H1 (cell line): ENCODE results near the gene POLR3A. TPM values are rescaled to one million over a fixed set of nuclear protein-coding genes. Genes with fewer than 3 reads are reported as not detected.

Source experiments
- CTCF ChIA-PET: fragments of 300-600 bp; sonication (Branson Sonifier 250); formaldehyde crosslinking; loops from one replicate; lab custom pipeline; 2021; ENCODE audit not compliant: partially characterized antibody; lab: Charles Lee
- POLR2A ChIA-PET: fragments of 300-600 bp; sonication (Branson Sonifier 250); formaldehyde crosslinking; loops from one replicate; lab custom pipeline; 2021; ENCODE audit warnings: inconsistent platforms; ENCODE audit not compliant: partially characterized antibody; lab: Charles Lee
- DNase-seq, 2 experiments: peaks; one replicate each; pipeline versions ENCODE4 v3.0.0 to v3.0.0-alpha.2; 2010 to 2022; ENCODE audit warnings: low spot score in 2 of 2, low read depth in 1 of 2, mixed read lengths in 1 of 2
- FAIRE-seq: peaks from 2 replicates; lab custom pipeline; 2011; peaks lifted over from hg19 to GRCh38; lab: Jason Lieb, UNC
- H2AFZ ChIP-seq: 2 replicates; pipeline ENCODE4 v1.8.1; 2012; ENCODE audit warnings: low read length, inconsistent platforms
- H2AK5ac ChIP-seq: 2 replicates; pipeline ENCODE4 v1.6.1; 2013; ENCODE audit warnings: low read depth, low read length
- H2BK120ac ChIP-seq: replicated peaks from 2 replicates; pipeline ENCODE3; 2013; ENCODE audit warnings: low read depth, low read length, inconsistent platforms
- H2BK12ac ChIP-seq: 2 replicates; pipeline ENCODE4 v1.6.1; 2013; ENCODE audit warnings: low read depth, low read length
- H2BK15ac ChIP-seq: 2 replicates; pipeline ENCODE4 v1.6.1; 2013; ENCODE audit warnings: low read length
- H2BK20ac ChIP-seq: 2 replicates; pipeline ENCODE4 v1.6.1; 2013; ENCODE audit warnings: low read length
- H2BK5ac ChIP-seq: 2 replicates; pipeline ENCODE4 v1.6.1; 2013; ENCODE audit warnings: low read depth, low read length
- H3K14ac ChIP-seq: 2 replicates; pipeline ENCODE4 v1.6.1; 2013; ENCODE audit warnings: inconsistent platforms; ENCODE audit not compliant: insufficient read length
- H3K18ac ChIP-seq: 2 replicates; pipeline ENCODE4 v1.6.1; 2013; ENCODE audit warnings: low read length; ENCODE audit errors: extremely low read depth
- H3K23ac ChIP-seq: 2 replicates; pipeline ENCODE4 v1.6.1; 2013; ENCODE audit warnings: inconsistent platforms; ENCODE audit not compliant: insufficient read length
- H3K23me2 ChIP-seq: 2 replicates; pipeline ENCODE4 v1.6.1; 2013; ENCODE audit warnings: low read depth, low read length
- H3K27ac ChIP-seq: 2 replicates; pipeline ENCODE4 v1.6.1; 2011; ENCODE audit warnings: low read depth, low read length, inconsistent platforms
- H3K27me3 ChIP-seq, 4 experiments: replicated peaks in 1 of 4; 1 replicate in 1 of 4; 2 replicates in 3 of 4; pipeline versions ENCODE4 v1.6.1 to v1.8.1; 2011 to 2013; ENCODE audit warnings: low read length in 3 of 4, mild to moderate bottlenecking in 3 of 4, inconsistent platforms in 2 of 4, mixed read lengths in 2 of 4, moderate library complexity in 1 of 4; ENCODE audit not compliant: control insufficient read depth in 3 of 4, insufficient read depth in 3 of 4; ENCODE audit errors: extremely low read depth in 1 of 4
- H3K36me3 ChIP-seq, 4 experiments: 2 replicates each; pipeline versions ENCODE4 v1.6.1 to v1.8.1; 2011 to 2013; ENCODE audit warnings: mild to moderate bottlenecking in 4 of 4, low read length in 3 of 4, moderate library complexity in 2 of 4, control low read depth in 1 of 4, inconsistent platforms in 1 of 4; ENCODE audit not compliant: insufficient read depth in 4 of 4, control insufficient read depth in 2 of 4
- H3K4ac ChIP-seq: replicated peaks from 2 replicates; pipeline ENCODE3; 2013; ENCODE audit warnings: low read length, low read depth, mixed read lengths, inconsistent platforms; ENCODE audit not compliant: insufficient read length
- H3K4me1 ChIP-seq, 4 experiments: replicated peaks in 1 of 4; 1 replicate in 1 of 4; 2 replicates in 3 of 4; pipeline versions ENCODE4 v1.6.1 to v1.8.1; 2011 to 2013; ENCODE audit warnings: low read length in 3 of 4, inconsistent platforms in 2 of 4, mixed read lengths in 1 of 4; ENCODE audit not compliant: insufficient read depth in 4 of 4, control insufficient read depth in 3 of 4
- H3K4me2 ChIP-seq, 2 experiments: 2 replicates each; pipeline versions ENCODE4 v1.6.1 to v1.8.1; 2011 to 2013; ENCODE audit warnings: low read depth in 2 of 2, low read length in 2 of 2, control low read depth in 1 of 2, inconsistent platforms in 1 of 2, mild to moderate bottlenecking in 1 of 2; ENCODE audit not compliant: insufficient read depth in 1 of 2
- H3K4me3 ChIP-seq, 4 experiments: fragments of 200-600, 300-600 bp in 1 of 4; sonication (generic), shearing (Covaris generic), sonication (Bioruptor Twin) in 1 of 4; 2 replicates each; pipeline versions ENCODE4 v1.5.1 to v1.8.1; 2011 to 2016; ENCODE audit warnings: low read length in 4 of 4, low read depth in 3 of 4, control low read depth in 2 of 4, inconsistent platforms in 2 of 4, mild to moderate bottlenecking in 2 of 4, mixed read lengths in 1 of 4, moderate library complexity in 1 of 4; ENCODE audit not compliant: insufficient read depth in 2 of 4; ENCODE audit errors: extremely low read depth in 1 of 4
- H3K56ac ChIP-seq: replicated peaks from 2 replicates; pipeline ENCODE3; 2013; ENCODE audit warnings: low read depth, mild to moderate bottlenecking, mixed read lengths, low read length, inconsistent platforms; ENCODE audit not compliant: insufficient read length
- H3K79me1 ChIP-seq: 2 replicates; pipeline ENCODE4 v1.6.1; 2013; ENCODE audit warnings: low read depth, low read length, control low read depth
- H3K79me2 ChIP-seq, 2 experiments: 2 replicates each; pipeline versions ENCODE4 v1.6.1 to v1.8.1; 2012 to 2013; ENCODE audit warnings: low read length in 2 of 2, mild to moderate bottlenecking in 2 of 2, inconsistent platforms in 1 of 2; ENCODE audit not compliant: insufficient read depth in 2 of 2, control insufficient read depth in 1 of 2
- H3K9ac ChIP-seq, 4 experiments: replicated peaks in 1 of 4; 1 replicate in 1 of 4; 2 replicates in 3 of 4; pipeline versions ENCODE4 v1.6.1 to v1.8.1; 2011 to 2013; ENCODE audit warnings: low read depth in 3 of 4, low read length in 3 of 4, control low read depth in 2 of 4, mild to moderate bottlenecking in 2 of 4, moderate library complexity in 2 of 4, inconsistent platforms in 1 of 4; ENCODE audit errors: extremely low read depth in 1 of 4
- H3K9me3 ChIP-seq, 2 experiments: 2 replicates each; pipeline versions ENCODE4 v1.6.1 to v1.8.1; 2012 to 2013; ENCODE audit warnings: mild to moderate bottlenecking in 2 of 2, moderate library complexity in 2 of 2, control low read depth in 1 of 2, inconsistent platforms in 1 of 2, low read depth in 1 of 2, low read length in 1 of 2, mixed read lengths in 1 of 2; ENCODE audit not compliant: insufficient read depth in 2 of 2
- H4K20me1 ChIP-seq, 2 experiments: replicated peaks in 1 of 2; 2 replicates each; pipeline versions ENCODE3 to v1.8.1; 2011 to 2013; ENCODE audit warnings: inconsistent platforms in 2 of 2, low read length in 2 of 2, mild to moderate bottlenecking in 1 of 2; ENCODE audit not compliant: insufficient read depth in 2 of 2, control insufficient read depth in 1 of 2
- H4K5ac ChIP-seq: 2 replicates; pipeline ENCODE4 v1.6.1; 2013; ENCODE audit warnings: low read length, low read depth, mixed read lengths, inconsistent platforms; ENCODE audit not compliant: insufficient read length
- H4K8ac ChIP-seq: 2 replicates; pipeline ENCODE4 v1.8.0; 2013; ENCODE audit warnings: mild to moderate bottlenecking, moderate library complexity, low read length, inconsistent platforms; ENCODE audit not compliant: insufficient read depth; ENCODE audit errors: extremely low read depth
- H4K91ac ChIP-seq: replicated peaks from 2 replicates; pipeline ENCODE3; 2013; ENCODE audit warnings: low read length, mixed read lengths, inconsistent platforms; ENCODE audit not compliant: insufficient read length
- CHD1 ChIP-seq: IDR thresholded peaks from 2 replicates; pipeline ENCODE4 v1.6.1; 2012; ENCODE audit warnings: low read depth, low read length, improper control_type of control experiment
- JUND ChIP-seq: IDR thresholded peaks from 2 replicates; pipeline ENCODE4 v1.6.1; 2011; ENCODE audit warnings: mild to moderate bottlenecking, improper control_type of control experiment, low read length
- MAFK ChIP-seq: IDR thresholded peaks from 2 replicates; pipeline ENCODE4 v1.6.1; 2012; ENCODE audit warnings: low read depth, mild to moderate bottlenecking, improper control_type of control experiment, low read length
- PHF8 ChIP-seq: fragments of 200-600 bp; sonication (generic); conservative IDR thresholded peaks from 2 replicates; pipeline ENCODE4 v1.7.1; 2012; ENCODE audit warnings: low read depth, mild to moderate bottlenecking, inconsistent platforms, low read length, moderate library complexity
- SP2 ChIP-seq: IDR thresholded peaks from 2 replicates; pipeline ENCODE4 v1.6.1; 2012; ENCODE audit warnings: mild to moderate bottlenecking, low read length, inconsistent platforms
- WGBS, 2 experiments: shearing (Covaris generic) in 1 of 2; methylation state at CpG; one replicate each; pipeline versions ENCODE4 v1.1.6 to v1.1.7; 2013 to 2015; ENCODE audit warnings: low lambda C conversion rate in 2 of 2, mixed read lengths in 2 of 2, inconsistent platforms in 1 of 2, low coverage in 1 of 2, missing lambda C conversion rate in 1 of 2; ENCODE audit not compliant: insufficient replicate concordance in 2 of 2, insufficient coverage in 1 of 2, insufficient read length in 1 of 2; ENCODE audit errors: extremely low coverage in 1 of 2, missing lambda C conversion rate in 1 of 2; 5-methylcytosine and 5-hydroxymethylcytosine counted together
- polyA plus RNA-seq, 7 experiments: library from polyadenylated mRNA; depleted of rRNA in 3 of 7; stranded (reverse) in 5 of 7; unstranded in 2 of 7; fragments of >200 nt in 5 of 7; fragments of 200-250 nt in 2 of 7; gene quantifications; 1 replicate in 5 of 7; 2 replicates in 1 of 7; 4 replicates in 1 of 7; pipeline versions ENCODE4 v1.2.1 to v1.2.3, GENCODE V29; 2011 to 2013; ENCODE audit warnings: missing spikeins in 2 of 7, mixed read lengths in 2 of 7
- total RNA-seq: library from RNA; stranded (reverse); fragmentation: NEBNext Ultra II Directional; extraction: Animal tissue kit (Norgen Biotek cat#: 25700); gene quantifications from 2 replicates; pipeline ENCODE4 v1.2.1, GENCODE V29; 2021
- TF ChIP-seq, protein P1 (sequence below): IDR thresholded peaks from 2 replicates; pipeline ENCODE4 v1.6.1; 2012; ENCODE audit warnings: inconsistent platforms
- TF ChIP-seq, protein P2 (sequence below), 3 experiments: IDR thresholded peaks; 1 replicate in 2 of 3; 2 replicates in 1 of 3; pipeline versions ENCODE4 v1.5.1 to v1.6.1; 2011; ENCODE audit warnings: low read length in 3 of 3, mild to moderate bottlenecking in 3 of 3, inconsistent platforms in 2 of 3, low read depth in 1 of 3, moderate library complexity in 1 of 3; ENCODE audit not compliant: insufficient read depth in 1 of 3; ENCODE audit errors: control extremely low read depth in 1 of 3
- TF ChIP-seq, protein P3 (sequence below): IDR thresholded peaks from 2 replicates; pipeline ENCODE4 v1.6.1; 2012; ENCODE audit warnings: low read length, inconsistent platforms

POLR3A gene
- total and polyA plus RNA-seq, 2 of the 8 experiments (the other 6 are each of a cell fraction or from before 2014, with no cell fraction given) = 11.3 to 38.6 TPM

DNA sequence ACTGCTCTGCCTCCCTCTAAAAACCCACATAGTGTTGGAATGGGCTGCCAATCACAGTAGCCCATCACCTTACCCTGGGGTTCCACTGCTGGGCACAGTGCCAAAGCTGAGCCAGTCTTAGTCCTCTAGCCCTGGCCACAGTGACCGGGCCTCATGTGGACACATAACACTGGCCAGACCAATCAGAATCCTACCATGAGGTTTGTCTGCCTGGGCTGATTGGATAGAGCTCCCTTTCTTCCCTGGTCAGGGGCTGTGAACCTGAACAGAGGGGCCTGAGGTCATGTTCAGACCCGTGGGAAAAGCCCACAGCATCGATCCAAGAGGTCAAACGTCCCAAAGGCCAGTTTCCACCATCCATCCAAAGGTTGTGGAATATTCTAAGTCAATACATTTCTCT is 108.8 kb downstream of the POLR3A start:
- H3K9ac ChIP-seq = no peak overlapping the region
- no peak overlapping the region for H3K4me2 ChIP-seq
- H4K91ac ChIP-seq = no peak overlapping the region
- H3K18ac ChIP-seq = no peak overlapping the region
- H3K36me3 ChIP-seq = no peaks in the 10 kb centered on the region; a peak in 1 of 8 replicates
- no peak overlapping the region for H2BK20ac ChIP-seq
- no peak overlapping the region for H3K23ac ChIP-seq
- H3K79me1 ChIP-seq = peaks cover 20% of the 10 kb centered on the region
- WGBS, 2 experiments = 75% methylated on average over 4 of the region's 4 CpGs; no CpG with 5 or more reads in 1 of the 2 experiments
- no peak overlapping the region for H2AK5ac ChIP-seq
- no peak overlapping the region for H2BK12ac ChIP-seq
- CTCF ChIA-PET = interaction anchor here (1.1 to 4.9 kb wide), 7 partner anchors 12 to 127 kb away, joined by 3 to 36 read pairs (median 5); no protein-coding TSS in a partner anchor
- H3K4me3 ChIP-seq = no peak overlapping the region
- peaks cover 3 to 17% of the 10 kb centered on the region in 2 experiments for H4K20me1 ChIP-seq
- H3K4me1 ChIP-seq = peaks cover 4 to 12% (median 9%) of the 10 kb centered on the region in 4 experiments
- no peak overlapping the region for H2BK5ac ChIP-seq
- no peak overlapping the region for H2BK120ac ChIP-seq
- no peak overlapping the region for H4K5ac ChIP-seq
- H3K23me2 ChIP-seq = no peaks in the 10 kb centered on the region; the same call in 1 of the 2 replicates
- no peak overlapping the region for H3K14ac ChIP-seq
- no peak overlapping the region for H3K27ac ChIP-seq
- no peaks in the 10 kb centered on the region for H3K27me3 ChIP-seq
- H4K8ac ChIP-seq = no peak overlapping the region
- no peak overlapping the region for H3K56ac ChIP-seq
- H2BK15ac ChIP-seq = no peak overlapping the region
- DNase-seq (no peak), FAIRE-seq (no peak)
- H3K79me2 ChIP-seq = peaks cover 10 to 93% of the 10 kb centered on the region in 2 experiments; a peak in 3 of 4 replicates
- no peak overlapping the region for H2AFZ ChIP-seq
- no peak overlapping the region for H3K4ac ChIP-seq
- POLR2A ChIA-PET = interaction anchor here (0.9 to 1.7 kb wide), 3 partner anchors 10 to 39 kb away, joined by 3 to 6 read pairs (median 4); no protein-coding TSS in a partner anchor
- no peaks in the 10 kb centered on the region for H3K9me3 ChIP-seq
- TF ChIP-seq JUND (no peak), PHF8 (no peak), MAFK (no peak), SP2 (no peak), CHD1 (no peak)
- TF ChIP-seq, protein P1, sequence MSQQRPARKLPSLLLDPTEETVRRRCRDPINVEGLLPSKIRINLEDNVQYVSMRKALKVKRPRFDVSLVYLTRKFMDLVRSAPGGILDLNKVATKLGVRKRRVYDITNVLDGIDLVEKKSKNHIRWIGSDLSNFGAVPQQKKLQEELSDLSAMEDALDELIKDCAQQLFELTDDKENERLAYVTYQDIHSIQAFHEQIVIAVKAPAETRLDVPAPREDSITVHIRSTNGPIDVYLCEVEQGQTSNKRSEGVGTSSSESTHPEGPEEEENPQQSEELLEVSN = no peak
- TF ChIP-seq, protein P2, sequence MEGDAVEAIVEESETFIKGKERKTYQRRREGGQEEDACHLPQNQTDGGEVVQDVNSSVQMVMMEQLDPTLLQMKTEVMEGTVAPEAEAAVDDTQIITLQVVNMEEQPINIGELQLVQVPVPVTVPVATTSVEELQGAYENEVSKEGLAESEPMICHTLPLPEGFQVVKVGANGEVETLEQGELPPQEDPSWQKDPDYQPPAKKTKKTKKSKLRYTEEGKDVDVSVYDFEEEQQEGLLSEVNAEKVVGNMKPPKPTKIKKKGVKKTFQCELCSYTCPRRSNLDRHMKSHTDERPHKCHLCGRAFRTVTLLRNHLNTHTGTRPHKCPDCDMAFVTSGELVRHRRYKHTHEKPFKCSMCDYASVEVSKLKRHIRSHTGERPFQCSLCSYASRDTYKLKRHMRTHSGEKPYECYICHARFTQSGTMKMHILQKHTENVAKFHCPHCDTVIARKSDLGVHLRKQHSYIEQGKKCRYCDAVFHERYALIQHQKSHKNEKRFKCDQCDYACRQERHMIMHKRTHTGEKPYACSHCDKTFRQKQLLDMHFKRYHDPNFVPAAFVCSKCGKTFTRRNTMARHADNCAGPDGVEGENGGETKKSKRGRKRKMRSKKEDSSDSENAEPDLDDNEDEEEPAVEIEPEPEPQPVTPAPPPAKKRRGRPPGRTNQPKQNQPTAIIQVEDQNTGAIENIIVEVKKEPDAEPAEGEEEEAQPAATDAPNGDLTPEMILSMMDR (IDR thresholded peaks at IDR 0.05; ENCODE audit: control extremely low read depth in 1 of 3, insufficient read depth in 1 of 3, low read depth in 1 of 3, low read length in 3 of 3) = no peak
- TF ChIP-seq, protein P3, sequence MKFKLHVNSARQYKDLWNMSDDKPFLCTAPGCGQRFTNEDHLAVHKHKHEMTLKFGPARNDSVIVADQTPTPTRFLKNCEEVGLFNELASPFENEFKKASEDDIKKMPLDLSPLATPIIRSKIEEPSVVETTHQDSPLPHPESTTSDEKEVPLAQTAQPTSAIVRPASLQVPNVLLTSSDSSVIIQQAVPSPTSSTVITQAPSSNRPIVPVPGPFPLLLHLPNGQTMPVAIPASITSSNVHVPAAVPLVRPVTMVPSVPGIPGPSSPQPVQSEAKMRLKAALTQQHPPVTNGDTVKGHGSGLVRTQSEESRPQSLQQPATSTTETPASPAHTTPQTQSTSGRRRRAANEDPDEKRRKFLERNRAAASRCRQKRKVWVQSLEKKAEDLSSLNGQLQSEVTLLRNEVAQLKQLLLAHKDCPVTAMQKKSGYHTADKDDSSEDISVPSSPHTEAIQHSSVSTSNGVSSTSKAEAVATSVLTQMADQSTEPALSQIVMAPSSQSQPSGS = no peak
